Activated naive CD8-positive, alpha-beta T cell treated with anti-CD3 and anti-CD28 coated beads, Interleukin-2, amount 10 ng/mL, durations not matched to agents 7 days and 5 days (primary cell): Measurements from ENCODE around the gene TPRA1. TPM values are rescaled to one million over a fixed set of nuclear protein-coding genes. Genes with fewer than 3 reads are reported as not detected.
A peak's percentile ranks its signal among the peaks of the same experiment; 100 is the strongest.

Experiments used
- ATAC-seq: fragments of 150-1000 bp; cut with Tn5 transposase; one replicate; pipeline ENCODE4 v1.10.0; 2021; ENCODE audit warnings: low read depth, moderate library complexity
- POLR2A ChIA-PET: fragments of 350-600 bp; sonication (Branson Sonifier 250); formaldehyde crosslinking; loops from one replicate; lab custom pipeline; 2021; ENCODE audit warnings: antibody characterized with exemption; lab: Charles Lee
- DNase-seq: peaks from one replicate; pipeline ENCODE4 v3.0.0; 2021
- H3K27ac Mint-ChIP-seq: one replicate; pipeline ENCODE4 v1.8.0; 2022; ENCODE audit warnings: mild to moderate bottlenecking, mixed read lengths
- H3K27me3 Mint-ChIP-seq: one replicate; pipeline ENCODE4 v1.8.0; 2022; ENCODE audit warnings: mild to moderate bottlenecking, moderate library complexity, mixed read lengths
- H3K36me3 Mint-ChIP-seq: one replicate; pipeline ENCODE4 v1.8.0; 2021; ENCODE audit warnings: mild to moderate bottlenecking, mixed read lengths
- H3K4me1 Mint-ChIP-seq: one replicate; pipeline ENCODE4 v1.8.0; 2021; ENCODE audit warnings: mixed read lengths
- H3K4me3 Mint-ChIP-seq: one replicate; pipeline ENCODE4 v1.8.0; 2022; ENCODE audit warnings: mild to moderate bottlenecking, moderate library complexity, mixed read lengths
- H3K9me3 Mint-ChIP-seq: one replicate; pipeline ENCODE4 v1.8.0; 2021; ENCODE audit warnings: mixed read lengths
- total RNA-seq, 2 experiments: library from RNA; stranded (reverse); gene quantifications; one replicate each; pipeline ENCODE4 v1.2.3, GENCODE V29; 2021

TPRA1 gene
- total RNA-seq, 2 experiments from 2014 or later, result 33.6 to 33.9 TPM

DNA sequence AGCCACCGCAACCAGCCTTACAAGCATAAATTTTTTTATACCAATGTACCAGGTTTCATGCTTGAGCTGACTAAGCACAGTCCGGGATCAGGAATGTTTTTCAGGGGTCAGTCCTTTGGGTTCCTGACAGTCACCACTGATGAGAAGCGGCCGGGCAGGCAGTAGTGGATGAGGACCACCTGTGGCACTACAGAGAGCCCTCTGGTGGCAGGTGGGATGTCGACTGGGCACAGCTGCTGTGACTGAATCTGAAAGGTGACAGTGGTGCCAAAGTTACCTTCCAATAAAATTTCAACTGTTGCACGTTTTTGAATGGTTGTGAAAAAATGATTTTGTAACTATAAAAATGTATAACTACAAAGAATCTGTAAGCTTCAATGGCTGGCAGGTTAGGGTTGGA lies 34.0 kb downstream of the TPRA1 start:
- Mint-ChIP-seq H3K27ac (no peak overlapping the region), H3K27me3 (peaks cover 2% of the 10 kb centered on the region), H3K4me1 (peaks cover 9% of the 10 kb centered on the region), H3K4me3 (no peak overlapping the region), H3K9me3 (peaks cover 13% of the 10 kb centered on the region), H3K36me3 (peaks cover 10% of the 10 kb centered on the region)
- POLR2A ChIA-PET, result no interaction called here
- ATAC-seq (no peak), DNase-seq (no peak)

DNA sequence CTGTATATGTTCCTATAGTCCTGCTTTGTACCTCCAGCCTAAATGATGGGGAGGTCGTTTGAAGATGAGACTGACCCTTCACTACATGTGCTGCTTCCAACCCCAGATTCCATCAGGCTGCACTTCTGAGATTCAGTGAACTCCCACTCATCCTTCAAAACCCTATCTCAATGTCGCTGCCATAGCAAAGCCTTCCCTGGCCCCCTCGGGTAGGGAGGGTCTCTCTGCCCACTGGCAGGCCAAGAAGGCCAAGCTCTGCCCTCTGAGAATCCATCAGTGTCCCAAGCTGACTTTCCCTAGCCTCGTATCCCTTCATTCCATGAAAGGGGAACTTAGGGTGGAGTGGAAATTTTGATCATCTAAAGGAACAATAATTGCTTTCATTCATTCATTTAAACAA lies 35.4 kb downstream of the TPRA1 start:
- H3K9me3 Mint-ChIP-seq, result peaks cover 8% of the 10 kb centered on the region

DNA sequence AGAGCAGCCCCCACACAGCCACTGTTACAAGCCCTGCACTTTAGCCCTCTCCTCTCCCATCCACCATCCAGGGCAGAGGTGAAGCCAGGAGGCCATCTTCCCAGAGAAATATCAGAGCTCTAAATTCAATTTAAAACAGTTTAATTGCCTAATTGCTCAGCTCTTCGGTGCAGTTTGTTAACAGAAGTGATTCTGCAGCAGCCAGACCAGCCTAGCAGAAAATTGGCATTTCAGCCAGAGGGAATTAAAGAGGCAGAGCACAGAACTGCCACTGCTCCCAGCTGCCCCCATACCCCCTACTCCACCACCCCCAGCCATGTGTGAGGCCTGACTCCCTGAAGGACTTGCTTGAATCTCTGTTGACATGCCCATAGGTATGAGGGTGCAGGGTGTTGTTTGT lies 38.5 kb downstream of the TPRA1 start:
- ATAC-seq, result no peak
- H3K9me3 Mint-ChIP-seq, result no peaks in the 10 kb centered on the region
- H3K4me3 Mint-ChIP-seq, result no peak overlapping the region
- H3K36me3 Mint-ChIP-seq, result no peaks in the 10 kb centered on the region
- H3K27ac Mint-ChIP-seq, result no peak overlapping the region
- H3K4me1 Mint-ChIP-seq, result peaks cover 4% of the 10 kb centered on the region
- POLR2A ChIA-PET, result no interaction called here
- DNase-seq, result no peak
- H3K27me3 Mint-ChIP-seq, result peaks cover 7% of the 10 kb centered on the region

More for the DNA sequence above, 35.4 kb downstream of the TPRA1 start:
- POLR2A ChIA-PET, result no interaction called here
- DNase-seq (no peak), ATAC-seq (no peak)
- Mint-ChIP-seq H3K36me3 (peaks cover 5% of the 10 kb centered on the region), H3K27ac (no peak overlapping the region), H3K4me1 (peaks cover 4% of the 10 kb centered on the region), H3K4me3 (no peak overlapping the region), H3K27me3 (peaks cover 2% of the 10 kb centered on the region)

DNA sequence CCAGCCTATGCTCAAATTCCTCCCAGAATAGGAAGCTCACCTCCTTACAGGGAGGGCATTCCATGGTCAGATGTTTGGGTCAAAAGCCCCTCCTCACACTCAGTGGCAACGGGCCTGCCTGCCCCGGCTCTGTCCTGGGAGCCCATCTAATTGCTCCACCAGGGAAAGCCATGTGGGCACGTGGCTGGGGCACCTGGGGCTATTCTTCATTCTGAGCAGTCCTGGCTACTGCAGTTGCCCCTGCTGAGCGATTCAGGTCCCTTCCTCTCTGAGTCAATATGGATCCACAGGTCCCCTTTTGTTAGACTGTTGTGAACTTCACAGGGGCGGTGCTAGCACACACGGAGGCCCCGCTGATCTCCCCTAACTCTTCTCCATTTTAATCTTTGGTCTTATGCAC lies 39.4 kb downstream of the TPRA1 start:
- peaks cover 4% of the 10 kb centered on the region for H3K4me1 Mint-ChIP-seq
- ATAC-seq (no peak), DNase-seq (no peak)
- POLR2A ChIA-PET, result no interaction called here
- H3K4me3 Mint-ChIP-seq, result no peak overlapping the region
- H3K27ac Mint-ChIP-seq, result no peak overlapping the region
- no peaks in the 10 kb centered on the region for H3K9me3 Mint-ChIP-seq
- no peaks in the 10 kb centered on the region for H3K36me3 Mint-ChIP-seq
- H3K27me3 Mint-ChIP-seq, result peaks cover 16% of the 10 kb centered on the region

DNA sequence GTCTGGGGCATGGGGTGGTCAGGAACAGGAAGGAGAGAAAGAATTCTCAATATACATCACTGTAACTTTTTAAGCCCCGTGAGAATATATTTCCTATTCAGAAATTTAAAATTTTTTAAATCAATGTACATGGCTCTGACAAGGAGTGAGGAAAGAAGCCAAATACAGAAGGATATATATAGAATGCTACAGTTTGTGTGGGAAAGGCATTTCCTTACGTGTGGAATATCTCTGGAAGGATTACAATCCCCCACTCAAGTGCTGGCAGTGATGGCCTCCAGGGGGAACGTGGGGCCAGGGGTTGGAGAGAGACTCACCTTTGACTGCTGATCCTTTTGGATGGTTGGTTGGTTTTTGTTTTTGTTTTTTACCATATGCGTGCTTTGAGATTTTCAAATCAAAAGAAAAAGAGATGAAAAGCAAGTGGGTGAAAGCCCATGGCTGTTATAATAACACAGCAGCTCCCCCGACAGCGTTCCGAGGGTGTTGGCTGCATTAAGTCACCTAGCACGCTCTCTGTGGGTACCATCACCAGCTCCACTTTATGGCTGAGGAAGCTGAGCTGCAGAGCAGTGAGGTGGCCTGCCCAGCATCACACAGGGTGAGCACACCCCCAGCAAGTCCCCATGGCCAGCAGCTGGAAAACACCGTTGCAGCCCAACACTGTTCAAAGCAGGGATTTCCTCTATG lies 39.9 kb downstream of the TPRA1 start:
- Mint-ChIP-seq H3K27me3 (peaks cover 21% of the 10 kb centered on the region), H3K4me1 (peaks cover 4% of the 10 kb centered on the region), H3K4me3 (no peak overlapping the region), H3K27ac (no peak overlapping the region), H3K9me3 (no peaks in the 10 kb centered on the region), H3K36me3 (no peaks in the 10 kb centered on the region)
- POLR2A ChIA-PET, result no interaction called here
- DNase-seq, result no peak
- no peak for ATAC-seq

DNA sequence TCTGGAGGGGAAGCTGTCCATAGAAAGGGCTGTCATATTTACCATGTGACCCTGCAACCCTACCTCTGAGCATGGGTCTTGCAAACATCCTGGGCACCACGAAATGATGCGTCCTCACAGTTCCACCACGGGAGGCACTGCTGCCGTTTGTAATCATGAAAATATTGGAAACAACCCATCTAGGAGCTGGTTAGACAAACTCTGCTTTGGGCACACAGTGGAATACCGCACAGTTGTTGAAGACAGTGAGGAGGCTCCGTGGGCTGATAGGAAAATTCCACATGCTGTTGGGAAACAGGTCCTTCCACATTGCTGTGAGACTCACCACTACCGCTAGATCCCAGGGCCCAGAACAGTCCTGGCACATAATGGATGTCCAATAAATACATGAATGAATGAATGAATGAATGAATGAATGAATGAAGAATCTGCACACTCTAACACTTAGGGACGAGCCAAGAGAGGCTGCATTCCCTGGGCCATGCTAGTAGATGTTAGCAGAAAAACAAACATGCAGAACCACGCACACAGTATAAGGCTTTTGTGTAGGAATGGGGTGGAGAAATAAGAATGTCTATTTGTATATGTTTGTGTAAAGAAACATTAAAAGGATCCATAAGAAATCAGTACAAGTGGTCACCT lies 40.6 kb downstream of the TPRA1 start:
- POLR2A ChIA-PET, result no interaction called here
- Mint-ChIP-seq H3K36me3 (no peaks in the 10 kb centered on the region), H3K4me1 (peaks cover 4% of the 10 kb centered on the region), H3K27ac (no peak overlapping the region), H3K4me3 (no peak overlapping the region), H3K27me3 (peaks cover 24% of the 10 kb centered on the region), H3K9me3 (no peaks in the 10 kb centered on the region)
- no peak for ATAC-seq
- no peak for DNase-seq

DNA sequence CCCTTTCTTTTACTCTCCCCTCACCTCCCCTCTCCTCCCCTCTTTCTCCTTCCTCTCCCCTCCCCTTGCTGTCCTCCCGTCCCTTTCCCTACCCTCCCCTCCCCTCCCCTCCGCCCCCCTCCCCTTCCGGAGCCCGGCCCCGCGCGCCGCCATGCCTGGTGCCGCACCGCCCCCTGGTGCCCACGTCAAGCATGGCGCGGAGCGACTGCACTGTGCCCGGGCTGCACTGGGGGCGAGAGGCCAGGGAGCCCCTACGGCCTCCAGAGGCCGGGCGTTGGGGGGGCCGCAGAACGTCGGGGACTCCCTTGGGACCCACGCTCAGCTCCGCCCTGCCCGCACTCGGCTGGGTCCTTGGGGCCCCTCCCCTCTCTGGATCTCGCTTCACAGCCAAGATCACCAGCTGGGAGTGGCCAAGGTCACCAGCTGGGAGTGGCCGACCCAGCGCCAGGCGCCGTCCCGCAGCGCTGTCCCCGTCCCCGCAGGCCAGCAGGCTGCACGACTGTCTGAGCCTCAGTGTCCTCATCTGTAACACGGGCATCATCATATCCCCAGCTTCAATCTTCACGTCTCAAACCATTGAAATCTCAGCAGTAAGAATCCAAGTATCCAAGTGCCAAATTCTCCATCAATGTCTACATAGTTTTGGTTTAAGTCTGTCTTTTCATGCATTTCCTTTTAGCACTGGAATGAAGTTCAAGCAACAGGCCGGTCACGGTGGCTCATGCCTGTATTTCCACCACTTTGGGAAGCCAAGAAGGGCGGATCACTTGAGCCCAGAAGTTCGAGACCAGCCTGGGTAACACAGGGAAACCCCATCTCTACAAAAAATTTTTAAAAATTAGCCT lies 42.5 kb downstream of the TPRA1 start:
- no peaks in the 10 kb centered on the region for H3K36me3 Mint-ChIP-seq
- H3K4me3 Mint-ChIP-seq, result peak overlapping the region; percentile 76
- no peaks in the 10 kb centered on the region for H3K9me3 Mint-ChIP-seq
- POLR2A ChIA-PET, result interaction anchor here (0.8 kb wide), 1 partner anchor 42 kb away, joined by 3 read pairs; no protein-coding TSS in a partner anchor
- peaks cover 24% of the 10 kb centered on the region for H3K27me3 Mint-ChIP-seq
- H3K27ac Mint-ChIP-seq, result peak overlapping the region; percentile 26
- DNase-seq (peak; percentile 85), ATAC-seq (peak; percentile 85)
- peaks cover 4% of the 10 kb centered on the region for H3K4me1 Mint-ChIP-seq

DNA sequence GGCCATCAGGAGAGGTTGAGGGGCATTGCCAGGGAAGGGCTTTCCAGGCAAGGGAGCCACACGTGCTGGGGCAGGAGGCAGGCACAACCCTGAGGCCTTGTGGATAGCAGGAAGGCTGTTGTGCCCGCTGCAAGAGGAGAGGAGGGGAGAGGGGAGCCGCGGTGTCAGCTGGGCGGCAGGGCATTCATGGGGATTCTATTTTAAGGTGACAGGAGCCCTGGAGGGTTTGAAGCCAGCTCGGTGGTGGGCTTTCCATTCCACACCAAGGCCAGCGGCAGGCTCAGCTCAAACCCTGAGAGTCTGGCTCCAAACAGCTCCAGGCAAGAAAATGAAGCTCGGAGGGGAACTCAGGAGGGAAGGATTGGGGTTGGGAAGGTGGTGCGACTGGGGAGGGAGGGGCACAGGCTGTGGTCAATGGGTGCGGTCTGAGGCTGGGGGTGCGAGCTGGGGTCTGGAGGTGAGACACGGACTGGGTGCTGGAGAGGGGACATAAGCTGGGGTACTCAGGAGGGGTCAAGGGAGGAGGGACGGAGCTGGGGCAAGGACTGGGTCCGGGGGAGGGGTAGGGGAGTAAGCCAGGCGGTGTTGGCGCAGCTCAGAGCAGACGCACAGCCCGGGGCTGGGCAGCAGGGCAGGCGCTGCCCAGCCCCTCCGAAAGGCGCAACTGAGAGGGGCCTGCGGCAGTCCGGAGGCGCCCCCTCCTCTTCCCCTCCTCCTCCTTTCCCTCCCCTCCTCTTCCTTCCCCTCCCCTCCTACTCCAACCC lies 43.4 kb downstream of the TPRA1 start:
- H3K36me3 Mint-ChIP-seq, result no peaks in the 10 kb centered on the region
- no peak for ATAC-seq
- H3K27me3 Mint-ChIP-seq, result peaks cover 22% of the 10 kb centered on the region

DNA sequence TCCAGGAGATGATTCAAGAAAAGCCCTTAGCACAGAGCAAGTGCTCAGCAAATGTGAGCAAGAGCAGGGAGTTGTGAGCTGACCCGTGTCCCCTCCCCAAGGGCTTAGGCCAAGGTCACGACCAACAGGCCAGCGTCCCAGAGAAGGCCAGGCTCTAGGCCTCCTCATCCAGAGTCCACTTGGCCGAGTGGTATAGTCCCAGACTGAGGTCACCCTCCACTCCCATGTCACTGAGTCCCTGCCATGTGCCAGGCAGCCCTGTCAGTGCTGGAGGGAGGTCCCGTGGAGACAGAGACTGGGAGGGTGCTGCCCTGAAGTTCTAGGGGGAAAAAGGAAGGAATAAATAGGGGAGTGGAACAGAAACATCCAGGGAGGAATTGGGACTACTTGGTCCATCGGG lies 44.0 kb downstream of the TPRA1 start:
- Mint-ChIP-seq H3K27ac (no peak overlapping the region), H3K27me3 (peaks cover 22% of the 10 kb centered on the region), H3K4me1 (peaks cover 4% of the 10 kb centered on the region), H3K9me3 (no peaks in the 10 kb centered on the region), H3K4me3 (peak overlapping the region; percentile 73), H3K36me3 (no peaks in the 10 kb centered on the region)
- DNase-seq (no peak), ATAC-seq (no peak)
- POLR2A ChIA-PET, result no interaction called here

More for the DNA sequence above, 43.4 kb downstream of the TPRA1 start:
- no peak for DNase-seq
- peaks cover 4% of the 10 kb centered on the region for H3K4me1 Mint-ChIP-seq
- POLR2A ChIA-PET, result no interaction called here
- peak overlapping the region; percentile 73 for H3K4me3 Mint-ChIP-seq
- no peak overlapping the region for H3K27ac Mint-ChIP-seq
- no peaks in the 10 kb centered on the region for H3K9me3 Mint-ChIP-seq

DNA sequence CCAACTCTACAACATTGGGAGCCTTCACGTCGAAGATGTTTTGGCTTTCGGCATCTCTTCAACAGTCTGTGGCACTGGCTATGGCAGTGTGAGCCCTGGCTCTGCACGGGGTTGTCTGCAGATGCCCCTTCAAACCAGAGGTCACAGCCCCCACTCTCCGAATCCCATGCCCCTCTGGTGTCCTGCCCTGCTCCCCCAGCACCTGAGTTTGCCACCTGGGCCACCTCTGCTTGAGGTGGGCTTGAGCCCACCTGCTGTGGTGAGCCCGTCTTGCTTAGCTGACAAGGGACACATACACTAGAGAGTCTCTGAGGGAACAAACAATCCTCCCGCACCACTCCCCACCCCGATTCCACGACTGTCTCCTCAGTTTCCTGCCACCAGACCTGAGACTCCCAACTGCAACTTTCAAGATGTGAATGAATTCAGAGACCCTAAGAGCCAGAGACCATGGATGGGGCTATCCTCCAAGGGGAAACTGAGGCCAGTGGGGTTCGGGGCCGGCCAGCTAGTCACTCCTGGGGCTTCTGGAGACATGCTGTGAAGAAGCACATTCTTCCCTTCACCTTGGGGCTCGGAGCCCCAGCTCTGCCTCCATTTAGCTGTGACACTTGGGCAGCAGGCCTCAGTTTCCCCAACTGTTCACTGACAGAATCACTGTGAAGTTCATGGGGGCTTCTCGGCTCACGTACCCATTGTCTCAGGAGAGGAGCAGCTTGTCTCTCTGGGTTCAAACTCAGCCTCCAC lies 44.6 kb downstream of the TPRA1 start:
- H3K27me3 Mint-ChIP-seq, result peaks cover 22% of the 10 kb centered on the region
- POLR2A ChIA-PET, result no interaction called here
- H3K4me3 Mint-ChIP-seq, result no peak overlapping the region
- peaks cover 4% of the 10 kb centered on the region for H3K4me1 Mint-ChIP-seq
- no peaks in the 10 kb centered on the region for H3K36me3 Mint-ChIP-seq
- H3K9me3 Mint-ChIP-seq, result no peaks in the 10 kb centered on the region
- no peak for DNase-seq
- no peak for ATAC-seq
- H3K27ac Mint-ChIP-seq, result no peak overlapping the region

DNA sequence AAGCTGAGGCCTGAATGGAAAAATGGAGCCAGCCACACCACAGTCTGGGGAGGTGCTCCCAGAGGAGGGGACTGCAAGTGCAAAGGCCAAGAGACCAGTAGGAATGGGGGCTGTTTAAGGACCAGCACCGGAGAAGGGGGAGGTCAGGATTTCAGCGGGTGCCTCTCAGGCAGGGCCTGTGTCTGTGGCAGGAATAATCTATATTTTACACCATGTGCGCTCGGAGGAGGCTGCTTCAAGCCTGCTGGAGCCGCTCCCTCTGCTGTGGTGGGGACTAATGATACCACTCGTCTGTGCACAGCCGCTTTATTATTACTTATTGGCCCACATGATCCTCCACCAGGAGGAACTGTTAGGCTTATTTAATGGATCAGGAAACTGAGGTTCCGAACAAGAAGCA lies 45.3 kb downstream of the TPRA1 start:
- no peaks in the 10 kb centered on the region for H3K36me3 Mint-ChIP-seq
- H3K9me3 Mint-ChIP-seq, result no peaks in the 10 kb centered on the region
- H3K4me1 Mint-ChIP-seq, result peaks cover 4% of the 10 kb centered on the region
- peaks cover 22% of the 10 kb centered on the region for H3K27me3 Mint-ChIP-seq
- H3K27ac Mint-ChIP-seq, result no peak overlapping the region
- DNase-seq (no peak), ATAC-seq (no peak)
- no peak overlapping the region for H3K4me3 Mint-ChIP-seq
- POLR2A ChIA-PET, result no interaction called here

DNA sequence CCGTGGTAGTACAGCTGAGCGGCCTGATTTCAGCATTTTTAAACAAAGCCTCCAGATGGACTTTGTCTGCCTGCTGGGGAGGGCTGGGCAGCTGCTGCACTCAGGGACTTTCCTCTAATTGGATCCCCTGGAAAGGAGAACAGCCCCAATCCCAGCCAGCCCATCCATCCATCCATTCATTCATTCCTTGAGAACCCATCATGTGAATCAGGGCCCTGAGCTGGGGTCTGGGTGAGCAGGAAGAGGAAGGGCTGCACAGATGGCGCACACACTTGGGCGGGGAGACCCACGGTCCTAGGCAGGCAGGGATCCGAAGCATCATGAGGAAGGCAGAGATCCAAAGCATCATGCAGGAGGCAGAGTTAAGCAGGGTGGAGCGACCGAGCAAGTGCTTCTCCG lies 45.7 kb downstream of the TPRA1 start:
- Mint-ChIP-seq H3K4me3 (no peak overlapping the region), H3K4me1 (peaks cover 4% of the 10 kb centered on the region), H3K9me3 (no peaks in the 10 kb centered on the region), H3K36me3 (no peaks in the 10 kb centered on the region), H3K27ac (no peak overlapping the region), H3K27me3 (peaks cover 22% of the 10 kb centered on the region)
- DNase-seq, result no peak
- ATAC-seq, result no peak
- POLR2A ChIA-PET, result no interaction called here
